AG09319 (cell line): ENCODE results near the gene PHLDA2.

Source experiments
- DNase-seq: peaks from one replicate; pipeline ENCODE4 v3.0.0-alpha.2; 2010; ENCODE audit warnings: low read depth; ENCODE audit errors: extremely low read depth
- CTCF ChIP-seq: IDR thresholded peaks from 2 replicates; pipeline ENCODE4 v1.5.1; 2011; ENCODE audit warnings: low read depth, mild to moderate bottlenecking, inconsistent platforms, low read length, moderate library complexity

PHLDA2 gene

GRCh38 chr11:2897048-2897447, 32.2 kb downstream of the PHLDA2 start:
- no peak for TF ChIP-seq CTCF
- no peak for DNase-seq

- DNase-seq = no peak
- no peak for TF ChIP-seq CTCF
Measured at GRCh38 chr11:2896047-2896446, 33.2 kb downstream of the PHLDA2 start.

DNA sequence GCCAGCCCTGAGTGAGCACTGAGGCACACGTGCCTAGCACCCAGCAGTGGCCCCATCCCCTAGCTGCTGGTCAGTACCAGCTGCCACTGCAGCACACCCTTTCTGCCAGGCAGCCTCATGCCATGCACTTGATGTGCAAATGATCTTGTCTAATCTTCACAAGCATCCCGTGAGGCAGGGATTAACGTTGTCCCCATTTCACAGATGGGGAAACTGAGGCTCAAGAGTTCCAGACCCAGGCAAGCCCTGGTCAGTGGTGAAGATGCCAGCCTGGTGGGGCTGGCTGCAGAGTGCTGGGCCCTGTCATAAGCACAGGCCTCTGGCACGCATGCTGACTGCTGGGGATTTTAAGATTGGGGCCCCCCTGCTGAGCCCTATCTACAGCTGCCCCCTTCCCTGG, 35.3 kb downstream of the PHLDA2 start:
- no peak for TF ChIP-seq CTCF
- DNase-seq = no peak

- no peak for DNase-seq
- peak; percentile 9; the same call in 1 of the 2 replicates for TF ChIP-seq CTCF
Measured at GRCh38 chr11:2892967-2893528, 36.2 kb downstream of the PHLDA2 start.

- peak; percentile 88 for TF ChIP-seq CTCF
- peak; percentile 19 for DNase-seq
Measured at GRCh38 chr11:2892215-2892966, 36.8 kb downstream of the PHLDA2 start.

DNA sequence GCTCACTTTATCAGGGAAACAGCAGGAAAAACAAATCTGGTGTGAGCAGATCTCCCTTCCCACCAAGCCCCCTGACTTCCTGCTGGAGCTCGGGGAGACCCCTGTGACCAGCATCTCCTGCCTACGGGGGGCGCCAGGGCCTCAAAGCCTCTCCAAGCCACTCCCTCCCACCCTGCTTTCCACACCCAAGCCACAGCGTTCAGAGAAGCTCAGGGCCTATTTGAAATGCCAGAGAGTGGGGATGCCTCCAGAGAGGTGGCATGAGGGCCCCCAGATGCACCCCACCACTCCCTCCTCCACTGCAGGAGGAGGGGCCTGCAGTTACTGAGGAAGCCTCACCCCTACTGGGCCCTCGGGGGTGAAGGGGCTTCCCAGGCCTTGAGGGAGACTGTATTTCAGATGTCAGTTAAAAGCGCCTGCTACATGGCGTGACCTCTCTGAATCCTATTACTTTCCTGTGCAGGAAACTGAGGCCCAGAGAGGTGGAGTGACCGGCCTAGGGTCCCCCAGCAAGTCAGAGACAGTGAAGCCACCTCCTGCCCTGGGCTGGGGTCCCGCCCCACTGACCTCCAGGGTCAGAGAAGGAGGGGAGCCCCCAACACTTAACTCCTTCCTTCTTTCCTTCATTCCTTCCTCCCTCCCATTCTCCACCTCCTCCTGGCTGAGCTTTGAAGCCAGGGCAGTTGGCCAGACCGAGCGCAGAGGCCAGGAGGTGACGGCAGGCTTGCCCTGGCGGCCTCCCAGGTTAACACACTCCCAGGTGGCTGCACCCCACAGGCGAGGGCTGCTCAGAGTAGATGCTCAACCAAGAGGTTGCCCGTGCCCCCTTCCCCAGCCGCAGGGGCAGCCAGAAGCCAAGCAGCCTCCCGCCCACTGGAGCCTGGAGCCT, 37.6 kb downstream of the PHLDA2 start:
- DNase-seq = no peak
- no peak; the same call in 1 of the 2 replicates for TF ChIP-seq CTCF
